Activated T-helper 17 cell treated with anti-CD3 and anti-CD28 coated beads, Interleukin-2, amount 50 U/mL, for 72 hours (primary cell): ENCODE results near the gene TBC1D25. TPM values are rescaled to one million over a fixed set of nuclear protein-coding genes. Genes with fewer than 3 reads are reported as not detected.
"Not testable (repeated sequence)": the region's sequence is repeated elsewhere in the genome, so short reads cannot be mapped to it uniquely, and the experiment has no call there.

Source experiments
- ATAC-seq: fragments of 150-1000 bp; cut with Tn5 transposase; replicated peaks from 2 replicates; pipeline ENCODE4 v1.10.0; 2021; ENCODE audit warnings: mild to moderate bottlenecking, moderate library complexity
- H3K27ac Mint-ChIP-seq: one replicate; pipeline ENCODE4 v1.8.0; 2022; ENCODE audit warnings: mixed read lengths
- H3K27me3 Mint-ChIP-seq: one replicate; pipeline ENCODE4 v1.8.0; 2022; ENCODE audit warnings: mixed read lengths
- H3K36me3 Mint-ChIP-seq: one replicate; pipeline ENCODE4 v1.8.0; 2022; ENCODE audit warnings: low read depth, mild to moderate bottlenecking, mixed read lengths
- H3K4me1 Mint-ChIP-seq: one replicate; pipeline ENCODE4 v1.8.0; 2022; ENCODE audit warnings: mixed read lengths
- H3K4me3 Mint-ChIP-seq: one replicate; pipeline ENCODE4 v1.8.0; 2022; ENCODE audit warnings: mild to moderate bottlenecking, mixed read lengths
- H3K9me3 Mint-ChIP-seq: one replicate; pipeline ENCODE4 v1.8.0; 2022; ENCODE audit warnings: mixed read lengths
- total RNA-seq, 2 donors: library from RNA; stranded (reverse); gene quantifications; one replicate each; pipeline ENCODE4 v1.2.3, GENCODE V29; 2022

TBC1D25 gene
- total RNA-seq, 2 donors from 2014 or later: 19.4 to 25.4 TPM

GRCh38 chrX:48509619-48510018 is 29.9 kb upstream of the TBC1D25 start:
- Mint-ChIP-seq H3K4me3 (peak overlapping the region; percentile 90), H3K36me3 (peaks cover 2% of the 10 kb centered on the region), H3K9me3 (no peaks in the 10 kb centered on the region), H3K4me1 (peaks cover 10% of the 10 kb centered on the region), H3K27me3 (no peaks in the 10 kb centered on the region), H3K27ac (peak overlapping the region; percentile 94)
- ATAC-seq: no peak

- ATAC-seq: no peak
- peaks cover 10% of the 10 kb centered on the region for H3K4me1 Mint-ChIP-seq
- H3K4me3 Mint-ChIP-seq: no peak overlapping the region
- no peak overlapping the region for H3K27ac Mint-ChIP-seq
- no peaks in the 10 kb centered on the region for H3K9me3 Mint-ChIP-seq
- no peaks in the 10 kb centered on the region for H3K27me3 Mint-ChIP-seq
- peaks cover 10% of the 10 kb centered on the region for H3K36me3 Mint-ChIP-seq
These were observed 28.0 kb upstream of the TBC1D25 start for GRCh38 chrX:48511560-48511959.

- Mint-ChIP-seq H3K27ac (peak overlapping the region; percentile 22), H3K4me1 (peaks cover 10% of the 10 kb centered on the region), H3K36me3 (peaks cover 10% of the 10 kb centered on the region), H3K9me3 (no peaks in the 10 kb centered on the region), H3K4me3 (no peak overlapping the region), H3K27me3 (no peaks in the 10 kb centered on the region)
- no peak for ATAC-seq
These were observed 27.1 kb upstream of the TBC1D25 start for GRCh38 chrX:48512371-48512935.

GRCh38 chrX:48513670-48514069 is 25.8 kb upstream of the TBC1D25 start:
- ATAC-seq: no peak
- H3K27me3 Mint-ChIP-seq: no peaks in the 10 kb centered on the region
- H3K4me3 Mint-ChIP-seq: no peak overlapping the region
- no peak overlapping the region for H3K27ac Mint-ChIP-seq
- peaks cover 10% of the 10 kb centered on the region for H3K4me1 Mint-ChIP-seq
- no peaks in the 10 kb centered on the region for H3K9me3 Mint-ChIP-seq
- H3K36me3 Mint-ChIP-seq: peaks cover 10% of the 10 kb centered on the region

- Mint-ChIP-seq H3K27me3 (no peaks in the 10 kb centered on the region), H3K4me1 (peaks cover 11% of the 10 kb centered on the region), H3K36me3 (peaks cover 10% of the 10 kb centered on the region), H3K9me3 (no peaks in the 10 kb centered on the region), H3K4me3 (no peak overlapping the region), H3K27ac (no peak overlapping the region)
- no peak for ATAC-seq
These were observed 25.2 kb upstream of the TBC1D25 start for GRCh38 chrX:48514126-48514806.

- ATAC-seq: no peak
- no peak overlapping the region for H3K4me3 Mint-ChIP-seq
These were observed 24.6 kb upstream of the TBC1D25 start for GRCh38 chrX:48514868-48515460.

GRCh38 chrX:48515842-48516241 is 23.7 kb upstream of the TBC1D25 start:
- Mint-ChIP-seq H3K9me3 (no peaks in the 10 kb centered on the region), H3K4me3 (no peak overlapping the region), H3K36me3 (peaks cover 10% of the 10 kb centered on the region), H3K4me1 (peaks cover 9% of the 10 kb centered on the region), H3K27ac (peak overlapping the region; percentile 17), H3K27me3 (no peaks in the 10 kb centered on the region)
- ATAC-seq: no peak

More at GRCh38 chrX:48514868-48515460, 24.6 kb upstream of the TBC1D25 start:
- no peaks in the 10 kb centered on the region for H3K27me3 Mint-ChIP-seq
- H3K9me3 Mint-ChIP-seq: no peaks in the 10 kb centered on the region
- peaks cover 10% of the 10 kb centered on the region for H3K4me1 Mint-ChIP-seq
- no peak overlapping the region for H3K27ac Mint-ChIP-seq
- H3K36me3 Mint-ChIP-seq: peaks cover 10% of the 10 kb centered on the region

GRCh38 chrX:48516285-48516684 is 23.2 kb upstream of the TBC1D25 start:
- no peak for ATAC-seq
- no peaks in the 10 kb centered on the region for H3K9me3 Mint-ChIP-seq
- H3K27ac Mint-ChIP-seq: peak overlapping the region; percentile 17
- H3K4me3 Mint-ChIP-seq: no peak overlapping the region
- H3K4me1 Mint-ChIP-seq: peaks cover 12% of the 10 kb centered on the region
- H3K27me3 Mint-ChIP-seq: no peaks in the 10 kb centered on the region
- H3K36me3 Mint-ChIP-seq: peaks cover 10% of the 10 kb centered on the region

- H3K4me3 Mint-ChIP-seq: no peak overlapping the region
- no peak for ATAC-seq
- H3K27me3 Mint-ChIP-seq: no peaks in the 10 kb centered on the region
- H3K4me1 Mint-ChIP-seq: peaks cover 13% of the 10 kb centered on the region
- peaks cover 10% of the 10 kb centered on the region for H3K36me3 Mint-ChIP-seq
- no peak overlapping the region for H3K27ac Mint-ChIP-seq
- H3K9me3 Mint-ChIP-seq: no peaks in the 10 kb centered on the region
These were observed 22.5 kb upstream of the TBC1D25 start for GRCh38 chrX:48516987-48517386.

- Mint-ChIP-seq H3K4me1 (peaks cover 13% of the 10 kb centered on the region), H3K36me3 (peaks cover 18% of the 10 kb centered on the region)
- H3K27me3 Mint-ChIP-seq, H3K9me3 Mint-ChIP-seq, H3K27ac Mint-ChIP-seq, H3K4me3 Mint-ChIP-seq, ATAC-seq: not testable (repeated sequence)
These were observed 20.0 kb upstream of the TBC1D25 start for GRCh38 chrX:48519481-48519880.

GRCh38 chrX:48520455-48520854 is 19.1 kb upstream of the TBC1D25 start:
- H3K9me3 Mint-ChIP-seq: no peaks in the 10 kb centered on the region

GRCh38 chrX:48520976-48521352 is 18.6 kb upstream of the TBC1D25 start:
- Mint-ChIP-seq H3K27me3 (no peaks in the 10 kb centered on the region), H3K9me3 (no peaks in the 10 kb centered on the region), H3K4me3 (peak overlapping the region; percentile 84), H3K36me3 (peaks cover 21% of the 10 kb centered on the region), H3K4me1 (peaks cover 13% of the 10 kb centered on the region), H3K27ac (peak overlapping the region; percentile 83)
- peak; percentile 10 for ATAC-seq

More at GRCh38 chrX:48520455-48520854, 19.1 kb upstream of the TBC1D25 start:
- peak overlapping the region; percentile 84 for H3K4me3 Mint-ChIP-seq
- no peaks in the 10 kb centered on the region for H3K27me3 Mint-ChIP-seq
- H3K4me1 Mint-ChIP-seq: peaks cover 13% of the 10 kb centered on the region
- H3K36me3 Mint-ChIP-seq: peaks cover 18% of the 10 kb centered on the region
- peak overlapping the region; percentile 83 for H3K27ac Mint-ChIP-seq
- ATAC-seq: no peak

GRCh38 chrX:48521353-48522243 is 17.9 kb upstream of the TBC1D25 start, which contains the start of gene EBP:
EBP (plus strand) TSS chrX:48521808; CDS start chrX:48523772, 1,964 bp downstream.
- no peaks in the 10 kb centered on the region for H3K27me3 Mint-ChIP-seq
- peaks cover 28% of the 10 kb centered on the region for H3K36me3 Mint-ChIP-seq
- H3K9me3 Mint-ChIP-seq: no peaks in the 10 kb centered on the region
- peak within 1 kb of the TSS; percentile 84 for H3K4me3 Mint-ChIP-seq
- H3K4me1 Mint-ChIP-seq: peaks cover 16% of the 10 kb centered on the region
- H3K27ac Mint-ChIP-seq: peak within 1 kb of the TSS; percentile 83
- ATAC-seq: peak; percentile 94

- Mint-ChIP-seq H3K4me1 (peaks cover 19% of the 10 kb centered on the region), H3K36me3 (peaks cover 32% of the 10 kb centered on the region), H3K27ac (peak overlapping the region; percentile 83), H3K27me3 (no peaks in the 10 kb centered on the region), H3K9me3 (no peaks in the 10 kb centered on the region), H3K4me3 (peak overlapping the region; percentile 84)
- no peak for ATAC-seq
These were observed 17.2 kb upstream of the TBC1D25 start for GRCh38 chrX:48522291-48522690.
